ENCODE results near the gene CYREN. TPM values are rescaled to one million over a fixed set of nuclear protein-coding genes. Genes with fewer than 3 reads are reported as not detected.

The CYREN gene
- total and polyA plus RNA-seq, 9 of the 15 experiments (the other 6 are each of a cell fraction or from before 2014, with no cell fraction given): 13.9 to 108 (median 88.8) TPM

DNA sequence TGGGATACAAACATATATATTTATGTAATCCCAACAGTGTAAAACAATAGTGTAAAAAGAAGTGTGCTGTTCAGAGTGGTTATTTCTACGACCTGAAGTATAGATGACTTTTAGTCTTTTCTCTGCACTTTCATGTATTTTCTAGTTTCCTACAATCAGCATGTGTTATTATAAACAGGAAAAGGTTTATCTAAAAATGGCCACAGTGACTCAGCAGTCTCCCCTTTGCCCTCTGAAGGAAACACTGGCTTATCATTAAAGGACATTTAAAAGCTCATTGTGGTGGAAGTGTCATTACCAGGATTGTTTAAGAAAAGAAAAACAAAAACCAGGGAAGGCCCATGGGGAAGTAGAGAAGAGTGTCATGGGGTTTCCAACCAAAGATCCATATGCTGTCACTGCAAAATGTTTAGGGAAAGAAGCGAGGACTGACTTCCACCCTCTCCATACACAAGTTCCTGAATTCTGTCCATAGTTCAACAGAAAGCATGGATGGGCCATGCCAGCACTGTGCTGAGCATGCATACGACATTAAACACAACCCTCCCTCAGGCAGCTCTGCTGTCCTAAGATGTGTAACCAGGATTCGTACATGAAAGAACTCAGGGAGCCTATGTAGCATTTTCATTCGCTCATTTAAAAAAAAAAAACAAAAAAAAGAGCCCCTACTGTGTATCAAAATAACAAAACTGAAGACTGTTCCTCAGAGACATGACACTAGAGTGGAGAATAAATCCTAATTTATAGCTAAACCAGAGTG lies 10.2 kb downstream of the CYREN start (continued):
- peak in 1 of 2 experiments; percentile 94; a peak in 2 of 4 replicates for TF ChIP-seq TBL1XR1 (IDR thresholded peaks at IDR 0.05; ENCODE audit: low read length in 2 of 2)
- no peak for TF ChIP-seq ZNF511 (CRISPR knock-in tag; IDR thresholded peaks at IDR 0.05)
- TF ChIP-seq KDM1A (IDR thresholded peaks at IDR 0.05): peak; percentile 75 to 85
- peak; percentile 37; the same call in 1 of the 2 replicates for TF ChIP-seq RAD51 (IDR thresholded peaks at IDR 0.05; ENCODE audit: borderline replicate concordance, low read depth)
- TF ChIP-seq MIER1 (IDR thresholded peaks at IDR 0.05; ENCODE audit: low read depth): 0 out of 2 replicates have a peak, but pooled peaks have one; percentile 60
- TF ChIP-seq ETV5 (CRISPR knock-in tag; IDR thresholded peaks at IDR 0.05; ENCODE audit: low read depth): peak; percentile 76; the same call in 1 of the 2 replicates
- TF ChIP-seq TEAD4 (IDR thresholded peaks at IDR 0.05; ENCODE audit: low read length): peak; percentile 70
- no peak for TF ChIP-seq TEAD4 (CRISPR knock-in tag; IDR thresholded peaks at IDR 0.05; ENCODE audit: borderline replicate concordance)
- peak; percentile 86; the same call in 1 of the 2 replicates for TF ChIP-seq MTA3 (IDR thresholded peaks at IDR 0.05; ENCODE audit: borderline replicate concordance)
- no peak for TF ChIP-seq ZNF655 (CRISPR knock-in tag; IDR thresholded peaks at IDR 0.05)
- TF ChIP-seq RBM22 (IDR thresholded peaks at IDR 0.05; ENCODE audit: low read depth, low read length, poor library complexity, severe bottlenecking): no peak
- no peak for TF ChIP-seq ATF1 (CRISPR knock-in tag; IDR thresholded peaks at IDR 0.05)
- TF ChIP-seq ATF1 (tag; IDR thresholded peaks at IDR 0.05): peak; percentile 12; the same call in 1 of the 2 replicates
- TF ChIP-seq ZNF507 (tag; conservative IDR thresholded peaks at IDR 0.05): no peak
- TF ChIP-seq SAP30 (IDR thresholded peaks at IDR 0.05; ENCODE audit: borderline replicate concordance, insufficient read depth, low read depth, low read length, poor library complexity, severe bottlenecking): no peak
- TF ChIP-seq, protein P1, sequence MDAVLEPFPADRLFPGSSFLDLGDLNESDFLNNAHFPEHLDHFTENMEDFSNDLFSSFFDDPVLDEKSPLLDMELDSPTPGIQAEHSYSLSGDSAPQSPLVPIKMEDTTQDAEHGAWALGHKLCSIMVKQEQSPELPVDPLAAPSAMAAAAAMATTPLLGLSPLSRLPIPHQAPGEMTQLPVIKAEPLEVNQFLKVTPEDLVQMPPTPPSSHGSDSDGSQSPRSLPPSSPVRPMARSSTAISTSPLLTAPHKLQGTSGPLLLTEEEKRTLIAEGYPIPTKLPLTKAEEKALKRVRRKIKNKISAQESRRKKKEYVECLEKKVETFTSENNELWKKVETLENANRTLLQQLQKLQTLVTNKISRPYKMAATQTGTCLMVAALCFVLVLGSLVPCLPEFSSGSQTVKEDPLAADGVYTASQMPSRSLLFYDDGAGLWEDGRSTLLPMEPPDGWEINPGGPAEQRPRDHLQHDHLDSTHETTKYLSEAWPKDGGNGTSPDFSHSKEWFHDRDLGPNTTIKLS (IDR thresholded peaks at IDR 0.05; ENCODE audit: borderline replicate concordance, low read depth): peak; percentile 12; the same call in 1 of the 2 replicates
- TF ChIP-seq, protein P2, sequence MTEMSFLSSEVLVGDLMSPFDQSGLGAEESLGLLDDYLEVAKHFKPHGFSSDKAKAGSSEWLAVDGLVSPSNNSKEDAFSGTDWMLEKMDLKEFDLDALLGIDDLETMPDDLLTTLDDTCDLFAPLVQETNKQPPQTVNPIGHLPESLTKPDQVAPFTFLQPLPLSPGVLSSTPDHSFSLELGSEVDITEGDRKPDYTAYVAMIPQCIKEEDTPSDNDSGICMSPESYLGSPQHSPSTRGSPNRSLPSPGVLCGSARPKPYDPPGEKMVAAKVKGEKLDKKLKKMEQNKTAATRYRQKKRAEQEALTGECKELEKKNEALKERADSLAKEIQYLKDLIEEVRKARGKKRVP (CRISPR knock-in tag; IDR thresholded peaks at IDR 0.05): 0 out of 2 replicates have a peak, but pooled peaks have one; percentile 11
- 0 out of 2 replicates have a peak, but pooled peaks have one; percentile 62 for TF ChIP-seq BRD4 (IDR thresholded peaks at IDR 0.05)
- TF ChIP-seq, protein P3, sequence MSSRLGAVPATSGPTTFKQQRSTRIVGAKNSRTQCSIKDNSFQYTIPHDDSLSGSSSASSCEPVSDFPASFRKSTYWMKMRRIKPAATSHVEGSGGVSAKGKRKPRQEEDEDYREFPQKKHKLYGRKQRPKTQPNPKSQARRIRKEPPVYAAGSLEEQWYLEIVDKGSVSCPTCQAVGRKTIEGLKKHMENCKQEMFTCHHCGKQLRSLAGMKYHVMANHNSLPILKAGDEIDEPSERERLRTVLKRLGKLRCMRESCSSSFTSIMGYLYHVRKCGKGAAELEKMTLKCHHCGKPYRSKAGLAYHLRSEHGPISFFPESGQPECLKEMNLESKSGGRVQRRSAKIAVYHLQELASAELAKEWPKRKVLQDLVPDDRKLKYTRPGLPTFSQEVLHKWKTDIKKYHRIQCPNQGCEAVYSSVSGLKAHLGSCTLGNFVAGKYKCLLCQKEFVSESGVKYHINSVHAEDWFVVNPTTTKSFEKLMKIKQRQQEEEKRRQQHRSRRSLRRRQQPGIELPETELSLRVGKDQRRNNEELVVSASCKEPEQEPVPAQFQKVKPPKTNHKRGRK (tag; IDR thresholded peaks at IDR 0.05): peak; percentile 63
- TF ChIP-seq MTF1 (CRISPR knock-in tag; IDR thresholded peaks at IDR 0.05; ENCODE audit: borderline replicate concordance): no peak
- 0 out of 2 replicates have a peak, but pooled peaks have one; percentile 67 for TF ChIP-seq JUN (IDR thresholded peaks at IDR 0.05; ENCODE audit: borderline replicate concordance, low read depth, low read length)
- no peak for TF ChIP-seq JUN (CRISPR knock-in tag; IDR thresholded peaks at IDR 0.05; ENCODE audit: borderline replicate concordance)
